Endothelial cell of umbilical vein (primary cell): ENCODE data around the gene AXDND1. TPM values are rescaled to one million over a fixed set of nuclear protein-coding genes. Genes with fewer than 3 reads are reported as not detected.

Experiments
- BruUV-seq: library from RNA; stranded (reverse); fragments of 400-500 nt; replicated peaks from 2 replicates; lab custom pipeline; 2021; lab: Mats Ljungman, UMichigan
- CTCF ChIA-PET: fragments of 300-600, 350-600 bp; sonication (Branson Sonifier 250); formaldehyde crosslinking; loops from one replicate; lab custom pipeline; 2021; ENCODE audit warnings: antibody characterized with exemption, inconsistent platforms; lab: Charles Lee
- POLR2A ChIA-PET: fragments of 300-600, 350-600 bp; sonication (Branson Sonifier 250); formaldehyde crosslinking; loops from one replicate; lab custom pipeline; 2021; ENCODE audit warnings: antibody characterized with exemption, inconsistent platforms; lab: Charles Lee
- DNase-seq: peaks from one replicate; pipeline ENCODE4 v3.0.0-alpha.2; 2011; ENCODE audit warnings: low read depth, low spot score
- FAIRE-seq: peaks from 2 replicates; lab custom pipeline; 2011; peaks lifted over from hg19 to GRCh38; lab: Jason Lieb, UNC
- H2AFZ ChIP-seq: 2 replicates; pipeline ENCODE4 v1.6.0; 2012; ENCODE audit warnings: low read depth, low read length, control low read depth, inconsistent platforms
- H3K27ac ChIP-seq: 2 replicates; pipeline ENCODE4 v1.5.1; 2011; ENCODE audit warnings: low read depth, mild to moderate bottlenecking, control low read depth, low read length, moderate library complexity; ENCODE audit not compliant: insufficient read depth
- H3K27me3 ChIP-seq, 2 experiments: 2 replicates each; pipeline versions ENCODE4 v1.6.0 to v1.6.1; 2011; ENCODE audit warnings: low read length in 2 of 2, mixed read lengths in 1 of 2; ENCODE audit not compliant: control insufficient read depth in 2 of 2, insufficient read depth in 2 of 2
- H3K36me3 ChIP-seq, 2 experiments: 2 replicates in 1 of 2; 3 replicates in 1 of 2; pipeline ENCODE4 v1.5.1; 2011; ENCODE audit warnings: low read length in 2 of 2, mild to moderate bottlenecking in 1 of 2, moderate library complexity in 1 of 2; ENCODE audit not compliant: control insufficient read depth in 2 of 2, insufficient read depth in 2 of 2; ENCODE audit errors: extremely low read depth in 1 of 2
- H3K4me1 ChIP-seq: 3 replicates; pipeline ENCODE4 v1.5.1; 2011; ENCODE audit warnings: mild to moderate bottlenecking, low read length; ENCODE audit not compliant: control insufficient read depth, insufficient read depth; ENCODE audit errors: extremely low read depth
- H3K4me2 ChIP-seq: 2 replicates; pipeline ENCODE4 v1.6.1; 2011; ENCODE audit warnings: low read length, control low read depth, mixed read lengths; ENCODE audit not compliant: insufficient read depth
- H3K4me3 ChIP-seq, 3 experiments: fragments of 200-600 bp in 1 of 3; sonication (generic), shearing (Covaris generic) in 1 of 3; replicated peaks in 1 of 3; 2 replicates each; pipeline ENCODE4 v1.5.1; 2011 to 2016; ENCODE audit warnings: control low read depth in 3 of 3, low read length in 3 of 3, mild to moderate bottlenecking in 2 of 3, inconsistent platforms in 1 of 3, low read depth in 1 of 3, moderate library complexity in 1 of 3; ENCODE audit not compliant: insufficient read depth in 1 of 3
- H3K79me2 ChIP-seq: 2 replicates; pipeline ENCODE4 v1.6.0; 2012; ENCODE audit warnings: low read length, inconsistent platforms; ENCODE audit not compliant: control insufficient read depth, insufficient read depth
- H3K9ac ChIP-seq: replicated peaks from 2 replicates; pipeline ENCODE3; 2011; ENCODE audit warnings: low read length, control low read depth; ENCODE audit not compliant: insufficient read depth; ENCODE audit errors: extremely low read depth
- H3K9me1 ChIP-seq: replicated peaks from 3 replicates; pipeline ENCODE4 v1.6.0; 2011; ENCODE audit warnings: mild to moderate bottlenecking, low read length; ENCODE audit not compliant: control insufficient read depth, insufficient read depth; ENCODE audit errors: extremely low read depth
- H3K9me3 ChIP-seq: replicated peaks from 2 replicates; pipeline ENCODE4 v1.5.1; 2012; ENCODE audit warnings: low read length, inconsistent platforms; ENCODE audit not compliant: control insufficient read depth, insufficient read depth
- H4K20me1 ChIP-seq: replicated peaks from 2 replicates; pipeline ENCODE3; 2011; ENCODE audit warnings: mild to moderate bottlenecking, low read length; ENCODE audit not compliant: control insufficient read depth, insufficient read depth; ENCODE audit errors: extremely low read depth
- EZH2 ChIP-seq: IDR thresholded peaks from 2 replicates; pipeline ENCODE4 v1.6.1; 2012; ENCODE audit warnings: borderline replicate concordance, low read depth, mild to moderate bottlenecking, moderate library complexity, low read length, inconsistent platforms; ENCODE audit not compliant: severe bottlenecking
- FOS ChIP-seq: IDR thresholded peaks from 2 replicates; pipeline ENCODE4 v1.6.1; 2011; ENCODE audit warnings: mild to moderate bottlenecking, low read length, moderate library complexity, borderline replicate concordance; ENCODE audit not compliant: insufficient read depth
- GATA2 ChIP-seq: IDR thresholded peaks from 2 replicates; pipeline ENCODE4 v1.7.0; 2011; ENCODE audit warnings: low read depth, mild to moderate bottlenecking, moderate library complexity, mixed read lengths, low read length; ENCODE audit not compliant: insufficient read length, insufficient read depth
- JUN ChIP-seq: IDR thresholded peaks from 2 replicates; pipeline ENCODE4 v1.6.1; 2011; ENCODE audit warnings: borderline replicate concordance, low read depth; ENCODE audit not compliant: insufficient read length, insufficient read depth
- MYC ChIP-seq: IDR thresholded peaks from one replicate; pipeline ENCODE4 v1.6.1; 2011; ENCODE audit warnings: mild to moderate bottlenecking, low read depth, low read length
- POLR2A ChIP-seq: IDR thresholded peaks from 2 replicates; pipeline ENCODE4 v1.6.1; 2012; ENCODE audit warnings: low read depth, mild to moderate bottlenecking, control low read depth, low read length
- POLR2AphosphoS5 ChIP-seq: IDR thresholded peaks from 2 replicates; pipeline ENCODE4 v1.6.1; 2012; ENCODE audit warnings: low read depth, mild to moderate bottlenecking, control low read depth, low read length, moderate library complexity; ENCODE audit not compliant: insufficient read depth
- dilution Hi-C: fragments of 300-500 bp; cut with MboI; formaldehyde crosslinking; loops from one replicate; pipeline ENCODE4 v1.15.0; 2019; ENCODE audit warnings: low sequenced_read_pairs; ENCODE audit not compliant: extremely low pct_ligation_motif_present
- intact Hi-C: fragments of 100-400 bp; cut with micrococcal nuclease; formaldehyde crosslinking; loops from one replicate; pipeline ENCODE4 v1.10.0; 2022
- polyA plus RNA-seq, 4 experiments: library from polyadenylated mRNA; depleted of rRNA in 3 of 4; stranded (reverse) in 3 of 4; unstranded in 1 of 4; fragments of >200 nt; gene quantifications; 2 replicates each; pipeline versions ENCODE4 v1.2.1 to v1.2.3, GENCODE V29; 2011 to 2012; ENCODE audit warnings: missing spikeins in 1 of 4
- total RNA-seq: library from RNA; stranded (reverse); gene quantifications from 2 replicates; pipeline ENCODE4 v1.2.3, GENCODE V29; 2021
- TF ChIP-seq, protein P1 (sequence below): IDR thresholded peaks from 2 replicates; pipeline ENCODE4 v1.6.1; 2011; ENCODE audit not compliant: insufficient read depth, insufficient read length
- TF ChIP-seq, protein P2 (sequence below), 2 donors: IDR thresholded peaks; 1 replicate in 1 of 2; 2 replicates in 1 of 2; pipeline ENCODE4 v1.5.1; 2011; ENCODE audit warnings: low read length in 2 of 2, mild to moderate bottlenecking in 2 of 2, moderate library complexity in 2 of 2, control low read depth in 1 of 2, inconsistent platforms in 1 of 2, low read depth in 1 of 2; ENCODE audit not compliant: insufficient read depth in 1 of 2; ENCODE audit errors: extremely low read depth in 1 of 2

The AXDND1 gene
- total and polyA plus RNA-seq, 2 donors (not counting 3 experiments of a cell fraction or from before 2014, with no cell fraction given) = 0.17 TPM; not detected in 1

DNA sequence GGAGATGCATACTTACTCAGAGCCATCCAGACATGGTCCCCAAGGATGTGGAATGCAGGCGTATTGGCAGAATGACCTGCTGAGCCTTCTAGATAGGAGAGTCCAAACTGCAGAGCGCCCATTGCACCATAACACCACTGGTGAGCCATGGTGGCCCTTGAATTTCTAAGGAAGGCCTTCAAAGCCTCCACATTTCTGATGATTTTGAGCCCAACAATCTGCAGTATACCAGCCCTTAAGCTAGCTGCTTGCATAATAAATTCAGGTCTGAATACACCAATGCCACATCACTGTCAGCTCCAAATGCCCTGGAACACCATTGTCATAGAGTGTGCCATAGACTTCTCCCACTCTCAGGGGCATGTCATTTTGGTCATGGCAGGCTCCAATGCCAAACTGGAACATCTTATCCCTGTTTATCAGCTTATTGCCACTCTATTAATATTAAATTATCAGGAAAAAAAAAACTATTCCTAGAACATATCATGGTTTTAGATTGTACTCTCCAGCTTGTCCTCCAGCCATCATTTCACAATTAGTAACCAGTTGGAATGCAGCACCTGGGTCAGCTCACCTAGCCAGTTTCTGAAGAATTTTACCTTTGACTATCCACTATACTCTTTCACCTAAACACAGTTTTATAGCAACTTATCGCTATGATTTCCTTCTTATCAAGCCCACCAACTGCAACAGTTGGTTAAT lies 183.0 kb downstream of the AXDND1 start:
- dilution Hi-C loops = no loop called here
- POLR2A ChIA-PET = no interaction called here
- CTCF ChIA-PET = no interaction called here

More for the DNA sequence above, 183.0 kb downstream of the AXDND1 start:
- Histone ChIP-seq H3K9me3 (no peaks in the 10 kb centered on the region), H3K36me3 (no peaks in the 10 kb centered on the region), H3K4me3 (no peak overlapping the region), H3K4me1 (no peaks in the 10 kb centered on the region), H4K20me1 (no peaks in the 10 kb centered on the region), H3K4me2 (no peak overlapping the region), H2AFZ (no peak overlapping the region), H3K79me2 (no peaks in the 10 kb centered on the region), H3K9me1 (no peaks in the 10 kb centered on the region), H3K9ac (no peak overlapping the region), H3K27ac (no peak overlapping the region), H3K27me3 (no peaks in the 10 kb centered on the region)
- TF ChIP-seq MYC (no peak), EZH2 (no peak), FOS (no peak), JUN (no peak), POLR2AphosphoS5 (no peak), POLR2A (no peak), GATA2 (no peak)
- TF ChIP-seq, protein P1, sequence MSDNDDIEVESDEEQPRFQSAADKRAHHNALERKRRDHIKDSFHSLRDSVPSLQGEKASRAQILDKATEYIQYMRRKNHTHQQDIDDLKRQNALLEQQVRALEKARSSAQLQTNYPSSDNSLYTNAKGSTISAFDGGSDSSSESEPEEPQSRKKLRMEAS = no peak
- TF ChIP-seq, protein P2, sequence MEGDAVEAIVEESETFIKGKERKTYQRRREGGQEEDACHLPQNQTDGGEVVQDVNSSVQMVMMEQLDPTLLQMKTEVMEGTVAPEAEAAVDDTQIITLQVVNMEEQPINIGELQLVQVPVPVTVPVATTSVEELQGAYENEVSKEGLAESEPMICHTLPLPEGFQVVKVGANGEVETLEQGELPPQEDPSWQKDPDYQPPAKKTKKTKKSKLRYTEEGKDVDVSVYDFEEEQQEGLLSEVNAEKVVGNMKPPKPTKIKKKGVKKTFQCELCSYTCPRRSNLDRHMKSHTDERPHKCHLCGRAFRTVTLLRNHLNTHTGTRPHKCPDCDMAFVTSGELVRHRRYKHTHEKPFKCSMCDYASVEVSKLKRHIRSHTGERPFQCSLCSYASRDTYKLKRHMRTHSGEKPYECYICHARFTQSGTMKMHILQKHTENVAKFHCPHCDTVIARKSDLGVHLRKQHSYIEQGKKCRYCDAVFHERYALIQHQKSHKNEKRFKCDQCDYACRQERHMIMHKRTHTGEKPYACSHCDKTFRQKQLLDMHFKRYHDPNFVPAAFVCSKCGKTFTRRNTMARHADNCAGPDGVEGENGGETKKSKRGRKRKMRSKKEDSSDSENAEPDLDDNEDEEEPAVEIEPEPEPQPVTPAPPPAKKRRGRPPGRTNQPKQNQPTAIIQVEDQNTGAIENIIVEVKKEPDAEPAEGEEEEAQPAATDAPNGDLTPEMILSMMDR (IDR thresholded peaks at IDR 0.05; ENCODE audit: extremely low read depth in 1 of 2, insufficient read depth in 1 of 2, low read depth in 1 of 2, low read length in 2 of 2) = no peak
- intact Hi-C loops = no loop called here
- FAIRE-seq (no peak), DNase-seq (no peak)
- BruUV-seq = no TSS peak
